Measurements from ENCODE around the gene NR1D1.

GRCh38 chr17:40145476-40145875 is 45.1 kb upstream of the NR1D1 start:
- TF ChIP-seq ZNF274 (IDR thresholded peaks at IDR 0.05; ENCODE audit: low read depth, low read length) (no peak), YY1 (IDR thresholded peaks at IDR 0.05; ENCODE audit: insufficient read depth, insufficient read length) (no peak)
